Body of pancreas (tissue), 4 donors: Measurements from ENCODE around the gene RBM43.

Source experiments
- POLR2A ChIP-seq, 3 donors: fragments of 450-650 bp; IDR thresholded peaks; one replicate each; pipeline ENCODE4 v1.6.1; 2016; ENCODE audit warnings: antibody characterized with exemption in 3 of 3, mild to moderate bottlenecking in 2 of 3
- TF ChIP-seq, protein P1 (sequence below), 7 experiments: fragments of 450-650 bp in 4 of 7; fragments of 200-600 bp in 3 of 7; sonication (generic) in 3 of 7; IDR thresholded peaks; one replicate each; pipeline ENCODE4 v1.5.1; 2016 to 2019; ENCODE audit warnings: antibody characterized with exemption in 7 of 7

DNA sequence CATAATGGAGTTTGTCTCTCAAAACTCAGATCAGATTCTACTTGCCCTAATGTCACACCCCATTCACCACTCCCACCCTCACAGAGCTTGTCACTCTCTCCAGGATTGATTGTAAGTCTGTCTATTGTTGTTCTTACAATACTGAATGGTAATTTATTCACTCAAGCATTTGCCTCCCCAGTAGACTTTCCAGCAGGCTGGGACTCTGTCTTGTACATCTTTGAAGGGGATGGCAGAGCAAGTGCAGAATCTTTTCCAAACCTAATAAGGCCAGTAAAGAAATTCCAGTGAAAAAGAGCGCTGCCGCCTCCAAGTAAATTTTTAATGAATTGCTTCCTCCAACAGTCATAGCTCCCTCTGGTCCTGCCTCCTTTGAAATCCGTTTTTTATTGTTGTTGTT lies 56.9 kb downstream of the RBM43 start:
- TF ChIP-seq, protein P1, sequence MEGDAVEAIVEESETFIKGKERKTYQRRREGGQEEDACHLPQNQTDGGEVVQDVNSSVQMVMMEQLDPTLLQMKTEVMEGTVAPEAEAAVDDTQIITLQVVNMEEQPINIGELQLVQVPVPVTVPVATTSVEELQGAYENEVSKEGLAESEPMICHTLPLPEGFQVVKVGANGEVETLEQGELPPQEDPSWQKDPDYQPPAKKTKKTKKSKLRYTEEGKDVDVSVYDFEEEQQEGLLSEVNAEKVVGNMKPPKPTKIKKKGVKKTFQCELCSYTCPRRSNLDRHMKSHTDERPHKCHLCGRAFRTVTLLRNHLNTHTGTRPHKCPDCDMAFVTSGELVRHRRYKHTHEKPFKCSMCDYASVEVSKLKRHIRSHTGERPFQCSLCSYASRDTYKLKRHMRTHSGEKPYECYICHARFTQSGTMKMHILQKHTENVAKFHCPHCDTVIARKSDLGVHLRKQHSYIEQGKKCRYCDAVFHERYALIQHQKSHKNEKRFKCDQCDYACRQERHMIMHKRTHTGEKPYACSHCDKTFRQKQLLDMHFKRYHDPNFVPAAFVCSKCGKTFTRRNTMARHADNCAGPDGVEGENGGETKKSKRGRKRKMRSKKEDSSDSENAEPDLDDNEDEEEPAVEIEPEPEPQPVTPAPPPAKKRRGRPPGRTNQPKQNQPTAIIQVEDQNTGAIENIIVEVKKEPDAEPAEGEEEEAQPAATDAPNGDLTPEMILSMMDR (IDR thresholded peaks at IDR 0.05): no peak
- TF ChIP-seq POLR2A (IDR thresholded peaks at IDR 0.05): no peak
